IMR-90 (cell line): Measurements from ENCODE around the gene TUBGCP3. TPM values are rescaled to one million over a fixed set of nuclear protein-coding genes. Genes with fewer than 3 reads are reported as not detected.

ENCODE experiments used
- ATAC-seq: fragments of 200-7000 bp; cut with Tn5 transposase; 2 replicates; pipeline ENCODE4 v1.9.1; 2020; ENCODE audit warnings: low read depth, mild to moderate bottlenecking, moderate library complexity
- BruUV-seq: library from RNA; stranded (reverse); fragments of 400-500 nt; replicated peaks from 2 replicates; lab custom pipeline; 2021; lab: Mats Ljungman, UMichigan
- CTCF ChIA-PET: fragments of 300-600 bp; formaldehyde crosslinking; extraction: SDS; loops from one replicate; lab custom pipeline; 2021; ENCODE audit warnings: antibody characterized with exemption; lab: Yijun Ruan, JAX
- POLR2A ChIA-PET: fragments of 300-600 bp; sonication (Branson Sonifier 250); formaldehyde crosslinking; loops from one replicate; lab custom pipeline; 2022; ENCODE audit warnings: antibody characterized with exemption; ENCODE audit not compliant: unreplicated experiment; lab: Charles Lee
- DNase-seq: peaks from one replicate; pipeline ENCODE4 v3.0.0; 2013
- H2AFZ ChIP-seq: replicated peaks from 2 replicates; pipeline ENCODE3; 2013; ENCODE audit warnings: low read length, mild to moderate bottlenecking; ENCODE audit not compliant: poor library complexity
- H2AK5ac ChIP-seq: 2 replicates; pipeline ENCODE4 v1.6.1; 2013; ENCODE audit warnings: low read depth, low read length, inconsistent platforms
- H2AK9ac ChIP-seq: replicated peaks from 2 replicates; pipeline ENCODE3; 2013; ENCODE audit warnings: mild to moderate bottlenecking, low read depth, low read length, moderate library complexity; ENCODE audit not compliant: poor library complexity
- H2BK120ac ChIP-seq: 2 replicates; pipeline ENCODE4 v1.6.1; 2013; ENCODE audit warnings: low read depth, low read length, inconsistent platforms
- H2BK15ac ChIP-seq: 3 replicates; pipeline ENCODE4 v1.6.1; 2013; ENCODE audit warnings: low read depth, low read length, inconsistent platforms
- H2BK20ac ChIP-seq: 2 replicates; pipeline ENCODE4 v1.6.1; 2013; ENCODE audit warnings: low read depth, mild to moderate bottlenecking, inconsistent platforms, low read length, moderate library complexity
- H2BK5ac ChIP-seq: 2 replicates; pipeline ENCODE4 v1.6.1; 2013; ENCODE audit warnings: mild to moderate bottlenecking, low read depth, low read length, inconsistent platforms; ENCODE audit not compliant: poor library complexity, severe bottlenecking
- H3K14ac ChIP-seq: replicated peaks from 2 replicates; pipeline ENCODE4 v1.6.1; 2013; ENCODE audit warnings: low read depth, low read length, inconsistent platforms
- H3K18ac ChIP-seq: 2 replicates; pipeline ENCODE4 v1.6.1; 2013; ENCODE audit warnings: low read depth, low read length, control low read depth
- H3K23ac ChIP-seq: 2 replicates; pipeline ENCODE4 v1.6.1; 2013; ENCODE audit warnings: low read depth, low read length, inconsistent platforms
- H3K27ac ChIP-seq: 2 replicates; pipeline ENCODE4 v1.5.1; 2013; ENCODE audit warnings: mild to moderate bottlenecking, control low read depth, low read length; ENCODE audit not compliant: insufficient read depth
- H3K27me3 ChIP-seq: 2 replicates; pipeline ENCODE4 v1.6.1; 2013; ENCODE audit warnings: low read length; ENCODE audit not compliant: control insufficient read depth, insufficient read depth
- H3K36me3 ChIP-seq: 2 replicates; pipeline ENCODE4 v1.6.1; 2013; ENCODE audit warnings: low read length, mixed read lengths; ENCODE audit not compliant: control insufficient read depth, insufficient read depth
- H3K4ac ChIP-seq: 2 replicates; pipeline ENCODE4 v1.6.1; 2013; ENCODE audit warnings: low read depth, low read length, inconsistent platforms
- H3K4me1 ChIP-seq: 2 replicates; pipeline ENCODE4 v1.6.1; 2013; ENCODE audit warnings: low read length, mixed read lengths; ENCODE audit not compliant: control insufficient read depth, insufficient read depth
- H3K4me2 ChIP-seq: 2 replicates; pipeline ENCODE4 v1.6.1; 2013; ENCODE audit warnings: low read depth, mild to moderate bottlenecking, control low read depth, low read length, moderate library complexity
- H3K4me3 ChIP-seq: 2 replicates; pipeline ENCODE4 v1.5.1; 2013; ENCODE audit warnings: low read depth, mild to moderate bottlenecking, control low read depth, low read length, moderate library complexity; ENCODE audit not compliant: insufficient read depth
- H3K56ac ChIP-seq: 2 replicates; pipeline ENCODE4 v1.6.1; 2013; ENCODE audit warnings: low read length, inconsistent platforms; ENCODE audit not compliant: insufficient read depth; ENCODE audit errors: extremely low read depth
- H3K79me1 ChIP-seq, 2 experiments: 2 replicates each; pipeline ENCODE4 v1.6.1; 2013; ENCODE audit warnings: low read length in 2 of 2, inconsistent platforms in 1 of 2, low read depth in 1 of 2
- H3K9ac ChIP-seq: 2 replicates; pipeline ENCODE4 v1.6.1; 2013; ENCODE audit warnings: low read depth, low read length, control low read depth
- H3K9me1 ChIP-seq: 2 replicates; pipeline ENCODE4 v1.6.1; 2013; ENCODE audit warnings: low read length, inconsistent platforms; ENCODE audit not compliant: insufficient read depth
- H3K9me3 ChIP-seq: 2 replicates; pipeline ENCODE4 v1.6.1; 2013; ENCODE audit warnings: low read length; ENCODE audit not compliant: control insufficient read depth, insufficient read depth
- H4K20me1 ChIP-seq: 2 replicates; pipeline ENCODE4 v1.6.1; 2013; ENCODE audit warnings: low read length, inconsistent platforms; ENCODE audit not compliant: insufficient read depth
- H4K5ac ChIP-seq: 2 replicates; pipeline ENCODE4 v1.6.1; 2013; ENCODE audit warnings: mild to moderate bottlenecking, low read depth, low read length, control low read depth
- H4K8ac ChIP-seq, 2 experiments: 2 replicates each; pipeline ENCODE4 v1.6.1; 2013; ENCODE audit warnings: low read depth in 2 of 2, low read length in 2 of 2, control low read depth in 1 of 2, inconsistent platforms in 1 of 2
- H4K91ac ChIP-seq: 2 replicates; pipeline ENCODE4 v1.6.1; 2013; ENCODE audit warnings: low read depth, low read length, inconsistent platforms; ENCODE audit not compliant: insufficient read depth
- CHD1 ChIP-seq: IDR thresholded peaks from 2 replicates; pipeline ENCODE4 v1.6.1; 2012; ENCODE audit warnings: low read depth, low read length, improper control_type of control experiment
- FOS ChIP-seq: fragments of 150-350 bp; IDR thresholded peaks from 2 replicates; pipeline ENCODE4 v1.6.1; 2016; ENCODE audit warnings: low read depth, low read length
- MAFK ChIP-seq: IDR thresholded peaks from 2 replicates; pipeline ENCODE4 v1.6.1; 2012; ENCODE audit warnings: low read depth, low read length, improper control_type of control experiment
- MXI1 ChIP-seq: IDR thresholded peaks from 2 replicates; pipeline ENCODE4 v1.6.1; 2012; ENCODE audit warnings: low read depth, mild to moderate bottlenecking, low read length, moderate library complexity, borderline replicate concordance
- WGBS, 2 experiments: methylation state at CpG; one replicate each; pipeline versions ENCODE4 v1.1.5 to v1.1.7; 2013; ENCODE audit warnings: missing lambda C conversion rate in 2 of 2; ENCODE audit not compliant: insufficient read length in 1 of 2; ENCODE audit errors: extremely low coverage in 2 of 2; 5-methylcytosine and 5-hydroxymethylcytosine counted together
- dilution Hi-C: fragments of 300-500 bp; cut with HindIII; formaldehyde crosslinking; loops from one replicate; pipeline ENCODE4 v1.14.3; 2018; ENCODE audit warnings: low sequenced_read_pairs; ENCODE audit not compliant: unreplicated experiment
- in situ Hi-C: fragments of 300-500 bp; cut with MboI; formaldehyde crosslinking; loops from 3 replicates; pipeline ENCODE4 v1.14.3; 2019; ENCODE audit warnings: low sequenced_read_pairs, inconsistent platforms, mixed read lengths
- intact Hi-C: fragments of 100-400 bp; cut with micrococcal nuclease; formaldehyde crosslinking; loops from 2 replicates; pipeline ENCODE4 v1.10.0; 2022
- polyA plus RNA-seq, 3 experiments: library from polyadenylated mRNA; depleted of rRNA; stranded (reverse); fragments of >200 nt; gene quantifications; 2 replicates each; pipeline ENCODE4 v1.2.3, GENCODE V29; 2012; ENCODE audit warnings: low replicate concordance in 1 of 3
- total RNA-seq: library from RNA; depleted of rRNA; stranded (reverse); fragments of >200 nt; gene quantifications from 2 replicates; pipeline ENCODE4 v1.2.3, GENCODE V29; 2012

Gene TUBGCP3
- total and polyA plus RNA-seq, 2 of the 4 experiments (the other 2 are of a cell fraction): 16.0 to 17.8 TPM

DNA sequence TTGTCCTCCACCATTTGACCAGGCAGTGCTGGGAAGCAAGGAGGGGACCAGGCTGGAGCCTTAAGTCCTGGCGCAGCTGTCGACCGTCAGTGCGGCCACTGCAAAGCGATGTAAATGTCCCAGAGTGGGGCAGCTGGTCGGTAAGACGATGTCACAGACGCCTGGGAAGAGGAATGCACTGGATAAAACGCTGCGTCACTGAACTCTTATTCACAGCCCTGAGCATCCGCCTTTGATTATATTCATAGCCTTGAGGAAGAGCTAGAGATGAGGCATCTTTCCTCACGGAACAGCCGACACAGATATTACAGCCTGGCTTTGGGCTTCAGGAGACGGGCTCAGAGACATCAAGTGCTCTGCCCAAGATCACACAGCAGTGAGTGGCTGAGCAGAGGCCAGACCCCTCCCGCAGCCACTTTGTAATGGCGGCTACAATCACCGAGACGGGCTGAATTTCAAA is 17.6 kb upstream of the TUBGCP3 start (continued):
- TF ChIP-seq MAFK: no peak
- TF ChIP-seq MXI1: no peak

DNA sequence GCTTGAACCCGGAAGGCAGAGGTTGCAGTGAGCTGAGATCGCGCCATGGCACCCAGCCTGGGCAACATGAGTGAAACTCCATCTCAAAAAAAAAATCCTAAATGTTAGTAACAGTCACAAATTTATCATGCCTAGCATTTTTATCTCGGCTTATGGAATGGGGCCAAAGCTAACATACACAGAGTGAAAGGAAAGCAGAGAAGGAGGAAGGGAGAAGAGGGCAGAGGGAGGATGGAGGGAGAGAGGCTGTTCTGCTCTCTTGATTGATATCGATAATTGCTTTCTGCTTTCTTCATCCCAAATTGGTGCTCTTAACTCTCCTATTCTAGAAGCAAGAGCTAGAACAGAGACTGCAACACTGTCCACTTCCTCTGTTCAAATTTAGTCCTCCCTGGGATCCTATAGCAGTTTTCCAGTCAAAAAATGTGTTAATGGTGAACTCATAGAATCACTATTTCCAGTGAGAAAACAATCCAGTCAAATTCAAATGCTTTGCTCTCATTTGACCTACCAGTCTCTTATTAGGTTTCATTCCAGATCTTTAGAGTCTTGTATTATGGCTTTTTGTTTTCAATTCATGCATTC is 15.8 kb upstream of the TUBGCP3 start:
- H2AFZ ChIP-seq: no peak overlapping the region
- POLR2A ChIA-PET: no interaction called here
- no peak overlapping the region for H3K4me3 ChIP-seq
- intact Hi-C loops (loop anchor here (10.0 kb wide), 1 partner anchor 89 kb away; no protein-coding TSS in a partner anchor), dilution Hi-C loops (no loop called here), in situ Hi-C loops (loop anchor here (25.0 kb wide), 1 partner anchor 516 kb away; no protein-coding TSS in a partner anchor)
- no peak overlapping the region for H4K8ac ChIP-seq
- H3K4me1 ChIP-seq: no peaks in the 10 kb centered on the region; the same call in 1 of the 2 replicates
- no peaks in the 10 kb centered on the region for H3K9me3 ChIP-seq
- no peak overlapping the region for H3K27ac ChIP-seq
- no peak overlapping the region for H2BK5ac ChIP-seq
- no peak overlapping the region for H2BK15ac ChIP-seq
- H3K56ac ChIP-seq: no peak overlapping the region
- H3K23ac ChIP-seq: no peak overlapping the region
- H4K91ac ChIP-seq: no peak overlapping the region
- H3K36me3 ChIP-seq: no peaks in the 10 kb centered on the region
- H3K18ac ChIP-seq: no peak overlapping the region
- H3K4ac ChIP-seq: no peak overlapping the region
- no peak overlapping the region for H3K14ac ChIP-seq
- no peak overlapping the region for H2AK5ac ChIP-seq
- no peaks in the 10 kb centered on the region for H3K9me1 ChIP-seq
- no peak overlapping the region for H3K9ac ChIP-seq
- H4K5ac ChIP-seq: no peak overlapping the region
- no peaks in the 10 kb centered on the region for H3K79me1 ChIP-seq
- H2AK9ac ChIP-seq: no peak overlapping the region
- CTCF ChIA-PET: interaction anchor here (0.6 kb wide), 1 partner anchor 13 kb away, joined by 6 read pairs; no protein-coding TSS in a partner anchor
- BruUV-seq: no TSS peak
- no peaks in the 10 kb centered on the region for H4K20me1 ChIP-seq
- H3K4me2 ChIP-seq: peak overlapping the region; percentile 44
- TF ChIP-seq CHD1 (no peak), FOS (no peak), MXI1 (no peak)
- no peak overlapping the region for H2BK20ac ChIP-seq
- no peak overlapping the region for H2BK120ac ChIP-seq
- WGBS, 2 experiments: no CpG with 5 or more reads among the region's 5 CpGs
- peaks cover 11% of the 10 kb centered on the region for H3K27me3 ChIP-seq
- DNase-seq (peak; percentile 31), ATAC-seq (peak; percentile 3; the same call in 1 of the 2 replicates)
